ENCODE results near the gene PCDHB3.
"Not testable (repeated sequence)": the region's sequence is repeated elsewhere in the genome, so short reads cannot be mapped to it uniquely, and the experiment has no call there.

The PCDHB3 gene

GRCh38 chr5:141100243-141100805, at the start of gene PCDHB3:
TSS of gene PCDHB3 (plus strand) at chr5:141100473. CDS start at chr5:141100650, 177 bp downstream.
- DNase-seq (ENCODE audit: low read depth), result peak; percentile 2

GRCh38 chr5:141050622-141051520, 49.4 kb upstream of the PCDHB3 start, which contains the start of gene PCDHB1:
TSS of gene PCDHB1 (plus strand) at chr5:141051374. CDS start at chr5:141051471, 97 bp downstream.
- DNase-seq (ENCODE audit: low read depth), result no peak

GRCh38 chr5:141051521-141051866, 48.8 kb upstream of the PCDHB3 start:
- DNase-seq (ENCODE audit: low read depth), result no peak

GRCh38 chr5:141077826-141078225, 22.4 kb upstream of the PCDHB3 start:
- no peak for DNase-seq (ENCODE audit: low read depth)

- no peak for DNase-seq (ENCODE audit: low read depth)
Measured at GRCh38 chr5:141082228-141082627, 18.0 kb upstream of the PCDHB3 start.

GRCh38 chr5:141084487-141084989, 15.7 kb upstream of the PCDHB3 start:
- peak; percentile 3 for DNase-seq (ENCODE audit: low read depth)

- peak; percentile 29 for DNase-seq (ENCODE audit: low read depth)
Measured at GRCh38 chr5:141094481-141095262, 5.6 kb upstream of the PCDHB3 start, which contains the start of gene PCDHB2. TSS of gene PCDHB2 (plus strand) at chr5:141094615. CDS start at chr5:141094791, 176 bp downstream.

GRCh38 chr5:141095263-141095641, 5.0 kb upstream of the PCDHB3 start:
- DNase-seq (ENCODE audit: low read depth), result no peak

- DNase-seq (ENCODE audit: low read depth), result not testable (repeated sequence)
Measured at GRCh38 chr5:141096181-141096580, 4.1 kb upstream of the PCDHB3 start.

- not testable (repeated sequence) for DNase-seq (ENCODE audit: low read depth)
Measured at GRCh38 chr5:141096586-141096985, 3.7 kb upstream of the PCDHB3 start.

GRCh38 chr5:141101059-141101458, 786 bp downstream of the PCDHB3 start:
- DNase-seq (ENCODE audit: low read depth), result no peak

- not testable (repeated sequence) for DNase-seq (ENCODE audit: low read depth)
Measured at GRCh38 chr5:141102070-141102469, 1.8 kb downstream of the PCDHB3 start.

- not testable (repeated sequence) for DNase-seq (ENCODE audit: low read depth)
Measured at GRCh38 chr5:141102471-141102870, 2.2 kb downstream of the PCDHB3 start.

GRCh38 chr5:141105350-141105749, 5.1 kb downstream of the PCDHB3 start:
- no peak for DNase-seq (ENCODE audit: low read depth)

- DNase-seq (ENCODE audit: low read depth), result no peak
Measured at GRCh38 chr5:141119250-141119649, 19.0 kb downstream of the PCDHB3 start.

- DNase-seq (ENCODE audit: low read depth), result no peak
Measured at GRCh38 chr5:141121563-141121962, 21.3 kb downstream of the PCDHB3 start, which contains the start of gene PCDHB4. TSS of gene PCDHB4 (plus strand) at chr5:141121818. CDS start at chr5:141121999, 181 bp downstream.

- no peak for DNase-seq (ENCODE audit: low read depth)
Measured at GRCh38 chr5:141121985-141122384, 21.7 kb downstream of the PCDHB3 start.

GRCh38 chr5:141123396-141124135, 23.3 kb downstream of the PCDHB3 start:
- not testable (repeated sequence) for DNase-seq (ENCODE audit: low read depth)

GRCh38 chr5:141127305-141127704, 27.0 kb downstream of the PCDHB3 start:
- DNase-seq (ENCODE audit: low read depth), result no peak

- no peak for DNase-seq (ENCODE audit: low read depth)
Measured at GRCh38 chr5:141135030-141135717, 34.9 kb downstream of the PCDHB3 start, which contains the start of gene PCDHB5. TSS of gene PCDHB5 (plus strand) at chr5:141135206. CDS start at chr5:141135435, 229 bp downstream.

Measured in fibroblast of the conjunctiva (primary cell).